Breast epithelium (tissue), 4 donors: ENCODE data around the gene TMED5. TPM values are rescaled to one million over a fixed set of nuclear protein-coding genes. Genes with fewer than 3 reads are reported as not detected.
"Not testable (repeated sequence)": the region's sequence is repeated elsewhere in the genome, so short reads cannot be mapped to it uniquely, and the experiment has no call there.

Source experiments
- DNase-seq, 2 donors: peaks; one replicate each; pipeline ENCODE4 v3.0.0-alpha.2; 2019; ENCODE audit warnings: low spot score in 2 of 2
- H3K27ac ChIP-seq, 2 donors: fragments of 200-600 bp; sonication (generic) in 1 of 2; one replicate each; pipeline ENCODE4 v1.5.1; 2016 to 2019; ENCODE audit warnings: mild to moderate bottlenecking in 1 of 2
- H3K27me3 ChIP-seq, 2 donors: fragments of 200-600 bp; sonication (generic) in 1 of 2; one replicate each; pipeline versions ENCODE4 v1.5.1 to v1.6.0; 2017 to 2019; ENCODE audit warnings: control low read depth in 1 of 2, mild to moderate bottlenecking in 1 of 2
- H3K36me3 ChIP-seq: fragments of 200-600 bp; one replicate; pipeline ENCODE4 v1.5.1; 2019
- H3K4me1 ChIP-seq, 2 donors: fragments of 200-600 bp; sonication (generic); one replicate each; pipeline ENCODE4 v1.5.1; 2016 to 2019; ENCODE audit warnings: control low read depth in 1 of 2
- H3K4me3 ChIP-seq, 3 donors: fragments of 200-600 bp; sonication (generic); 1 replicate in 2 of 3; 2 replicates in 1 of 3; pipeline ENCODE4 v1.5.1; 2016 to 2019; ENCODE audit warnings: mild to moderate bottlenecking in 3 of 3, moderate library complexity in 2 of 3
- H3K9me3 ChIP-seq, 2 donors: fragments of 200-600 bp; sonication (generic) in 1 of 2; one replicate each; pipeline ENCODE4 v1.5.1; 2016 to 2019; ENCODE audit warnings: control low read depth in 1 of 2
- CTCF ChIP-seq, 3 donors: fragments of 450-650 bp; IDR thresholded peaks; one replicate each; pipeline ENCODE4 v1.5.1; 2016 to 2017; ENCODE audit warnings: antibody characterized with exemption in 3 of 3, mild to moderate bottlenecking in 3 of 3, moderate library complexity in 3 of 3
- POLR2A ChIP-seq: fragments of 450-650 bp; IDR thresholded peaks from one replicate; pipeline ENCODE4 v1.6.1; 2016; ENCODE audit warnings: antibody characterized with exemption, mild to moderate bottlenecking, moderate library complexity
- POLR2AphosphoS5 ChIP-seq, 3 donors: sonication (generic); formaldehyde crosslinking; IDR thresholded peaks; one replicate each; pipeline ENCODE4 v1.6.1; 2017; ENCODE audit warnings: antibody characterized with exemption in 3 of 3
- intact Hi-C: fragments of 100-400 bp; cut with DNase I; formaldehyde crosslinking; loops from one replicate; pipeline ENCODE4 v1.15.1; 2023; ENCODE audit warnings: low total_unique reads
- total RNA-seq, 3 donors: library from RNA; depleted of rRNA; stranded (reverse); fragments of >200 nt; gene quantifications; one replicate each; pipeline ENCODE4 v1.1.0, GENCODE V29; 2016

The TMED5 gene
- total RNA-seq, 3 donors from 2014 or later, result 89.1 to 98.3 (median 97.0) TPM

GRCh38 chr1:93186667-93187066 lies 6.5 kb upstream of the TMED5 start:
- Histone ChIP-seq H3K9me3 (no peaks in the 10 kb centered on the region), H3K4me1 (no peaks in the 10 kb centered on the region), H3K36me3 (no peaks in the 10 kb centered on the region), H3K27me3 (no peaks in the 10 kb centered on the region), H3K27ac (no peak overlapping the region), H3K4me3 (no peak overlapping the region)
- no peak for TF ChIP-seq CTCF (IDR thresholded peaks at IDR 0.05)
- no peak for TF ChIP-seq POLR2A
- no peak for TF ChIP-seq POLR2AphosphoS5 (IDR thresholded peaks at IDR 0.05)
- DNase-seq, result no peak
- intact Hi-C loops, result no loop called here

GRCh38 chr1:93180723-93181613 lies 755 bp upstream of the TMED5 start, which contains the start of gene CCDC18:
CCDC18 (plus strand) TSS chr1:93180724; CDS start chr1:93183362, 2,638 bp downstream.
- no peaks in the 10 kb centered on the region for H3K36me3 ChIP-seq
- no peaks in the 10 kb centered on the region for H3K9me3 ChIP-seq
- H3K4me3 ChIP-seq, result peak within 1 kb of the TSS; percentile 88 to 95 (median 95)
- H3K4me1 ChIP-seq, result no peaks in the 10 kb centered on the region
- H3K27ac ChIP-seq, result peak within 1 kb of the TSS; percentile 99 to 100
- intact Hi-C loops, result no loop called here
- H3K27me3 ChIP-seq, result no peaks in the 10 kb centered on the region
- DNase-seq, result no peak
- TF ChIP-seq CTCF (IDR thresholded peaks at IDR 0.05) (no peak), POLR2AphosphoS5 (IDR thresholded peaks at IDR 0.05) (no peak), POLR2A (no peak)

- H3K36me3 ChIP-seq, result no peaks in the 10 kb centered on the region
- TF ChIP-seq POLR2A (no peak), CTCF (IDR thresholded peaks at IDR 0.05) (no peak), POLR2AphosphoS5 (IDR thresholded peaks at IDR 0.05) (no peak)
- H3K4me3 ChIP-seq, result peak overlapping the region; percentile 88 to 95 (median 95)
- H3K27me3 ChIP-seq, result no peaks in the 10 kb centered on the region
- DNase-seq, result no peak
- intact Hi-C loops, result no loop called here
- H3K9me3 ChIP-seq, result no peaks in the 10 kb centered on the region
- no peaks in the 10 kb centered on the region for H3K4me1 ChIP-seq
- H3K27ac ChIP-seq, result no peak overlapping the region
These were observed 1.8 kb downstream of the TMED5 start for GRCh38 chr1:93178418-93178817.

- peak overlapping the region; percentile 88 to 95 (median 95) for H3K4me3 ChIP-seq
- H3K27ac ChIP-seq, result no peak overlapping the region
- DNase-seq, result no peak
- no peaks in the 10 kb centered on the region for H3K9me3 ChIP-seq
- H3K4me1 ChIP-seq, result no peaks in the 10 kb centered on the region
- no peaks in the 10 kb centered on the region for H3K27me3 ChIP-seq
- TF ChIP-seq CTCF (IDR thresholded peaks at IDR 0.05) (no peak), POLR2A (no peak), POLR2AphosphoS5 (IDR thresholded peaks at IDR 0.05) (no peak)
- no peaks in the 10 kb centered on the region for H3K36me3 ChIP-seq
- intact Hi-C loops, result no loop called here
These were observed 2.2 kb downstream of the TMED5 start for GRCh38 chr1:93177991-93178390.

GRCh38 chr1:93174638-93175037 lies 5.6 kb downstream of the TMED5 start:
- intact Hi-C loops, H3K36me3 ChIP-seq, H3K27ac ChIP-seq, H3K4me1 ChIP-seq, DNase-seq, H3K4me3 ChIP-seq, H3K9me3 ChIP-seq, H3K27me3 ChIP-seq: not testable (repeated sequence)
